Prostate gland (tissue), 2 donors: ENCODE results near the gene AIFM2.

ENCODE experiments used
- CTCF ChIP-seq, 4 experiments: fragments of 200-600 bp in 2 of 4; fragments of 450-650 bp in 2 of 4; sonication (generic) in 2 of 4; IDR thresholded peaks; 1 replicate in 3 of 4; 2 replicates in 1 of 4; pipeline ENCODE4 v1.5.1; 2016 to 2019; ENCODE audit warnings: antibody characterized with exemption in 4 of 4, mild to moderate bottlenecking in 2 of 4, moderate library complexity in 2 of 4
- POLR2A ChIP-seq: fragments of 450-650 bp; IDR thresholded peaks from one replicate; pipeline ENCODE4 v1.6.1; 2016; ENCODE audit warnings: antibody characterized with exemption, mild to moderate bottlenecking

GRCh38 chr10:70084189-70084588 lies 48.4 kb downstream of the AIFM2 start:
- TF ChIP-seq POLR2A (no peak), CTCF (IDR thresholded peaks at IDR 0.05) (no peak)
